HG02642 (cell line): ENCODE measurements around the gene OSMR.
"Not testable (repeated sequence)": the region's sequence is repeated elsewhere in the genome, so short reads cannot be mapped to it uniquely, and the experiment has no call there.

ENCODE experiments used
- ATAC-seq: cut with Tn5 transposase; IDR thresholded peaks from one replicate; pipeline ENCODE4 v1.9.1; 2021; ENCODE audit warnings: mild to moderate bottlenecking; ENCODE audit not compliant: unreplicated experiment, poor library complexity

Gene OSMR

DNA sequence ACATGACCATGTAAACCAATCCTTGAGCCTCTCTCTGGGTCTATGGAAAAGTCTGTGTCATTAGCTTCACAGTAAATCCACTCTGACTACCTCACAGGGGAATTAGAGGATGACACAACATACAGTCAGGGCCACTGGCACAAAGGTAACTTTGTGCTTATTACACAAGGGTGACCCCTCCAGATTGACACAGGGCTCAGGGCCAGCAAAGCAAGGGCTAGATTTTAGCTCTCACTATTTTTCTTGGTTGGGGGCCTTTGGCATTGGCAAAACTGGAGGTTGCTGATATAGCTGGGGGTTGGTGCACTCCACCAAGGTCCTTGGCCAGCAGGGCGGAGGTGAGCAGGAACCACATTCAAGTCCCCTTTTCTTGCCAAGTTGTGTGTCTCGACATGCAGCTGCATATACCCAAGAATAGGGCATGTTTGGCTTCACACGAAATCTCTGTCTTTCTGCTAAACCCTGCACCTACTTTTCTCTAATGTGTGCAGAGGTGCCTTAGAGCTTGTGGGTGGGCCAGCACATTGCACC is 15.2 kb upstream of the OSMR start:
- no peak for ATAC-seq

DNA sequence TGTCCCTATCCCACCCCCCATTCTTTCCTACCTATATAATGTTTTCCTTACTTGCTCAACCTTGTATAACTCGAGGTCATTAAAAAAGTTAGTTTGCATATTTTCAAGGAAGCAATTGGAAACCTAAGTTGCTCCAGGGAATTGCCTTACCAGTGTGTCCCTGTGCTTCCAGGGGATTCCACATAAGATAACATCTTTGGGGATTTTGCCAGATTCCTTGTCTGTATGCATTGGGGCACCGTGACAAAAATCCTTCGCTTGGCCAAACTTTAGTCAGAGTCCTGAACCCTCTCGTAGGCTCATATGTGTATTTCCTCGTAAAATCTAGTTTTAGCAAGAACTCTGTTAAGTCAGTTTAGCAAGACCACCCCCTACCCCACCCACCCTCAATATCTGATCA is 14.7 kb upstream of the OSMR start:
- no peak for ATAC-seq

DNA sequence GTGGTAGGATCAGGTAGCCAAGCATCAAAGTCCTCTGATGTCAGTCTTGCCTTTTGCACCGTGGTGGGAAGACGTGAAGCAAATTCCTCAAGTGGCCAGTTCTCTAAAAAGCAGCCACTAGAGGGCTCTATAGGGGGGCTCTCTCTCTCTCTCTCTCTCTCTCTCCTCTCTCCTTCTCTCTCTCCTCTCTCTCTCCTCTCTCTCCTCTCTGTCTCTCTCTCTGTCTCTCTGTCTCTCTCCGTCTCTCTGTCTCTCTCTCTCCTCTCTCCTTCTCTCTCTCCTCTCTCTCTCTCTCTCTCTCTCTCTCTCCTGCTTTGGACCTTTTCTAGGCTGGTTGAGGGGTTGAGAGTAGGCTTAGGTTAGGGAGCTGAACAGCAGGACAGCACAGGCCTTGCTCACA is 13.9 kb upstream of the OSMR start:
- no peak for ATAC-seq

DNA sequence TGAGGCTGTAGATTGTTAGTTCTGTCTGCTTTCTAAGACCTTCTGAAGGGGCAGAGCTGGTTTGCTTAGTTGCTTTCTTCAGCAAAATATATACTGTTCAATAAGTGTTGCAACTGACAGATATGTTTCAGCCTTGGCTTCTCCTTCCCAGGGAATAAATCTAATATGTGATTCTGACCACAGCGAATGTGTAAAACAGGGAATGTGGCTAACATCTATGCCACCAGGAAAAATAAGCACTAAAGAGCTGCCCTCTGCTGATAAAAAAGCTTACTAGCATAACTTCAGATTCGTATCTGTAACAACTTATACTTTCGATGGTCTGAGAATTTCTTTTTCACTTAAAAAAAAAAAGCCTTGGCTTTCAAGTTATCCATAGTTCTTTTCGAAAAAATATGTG is 13.0 kb upstream of the OSMR start:
- ATAC-seq: no peak

DNA sequence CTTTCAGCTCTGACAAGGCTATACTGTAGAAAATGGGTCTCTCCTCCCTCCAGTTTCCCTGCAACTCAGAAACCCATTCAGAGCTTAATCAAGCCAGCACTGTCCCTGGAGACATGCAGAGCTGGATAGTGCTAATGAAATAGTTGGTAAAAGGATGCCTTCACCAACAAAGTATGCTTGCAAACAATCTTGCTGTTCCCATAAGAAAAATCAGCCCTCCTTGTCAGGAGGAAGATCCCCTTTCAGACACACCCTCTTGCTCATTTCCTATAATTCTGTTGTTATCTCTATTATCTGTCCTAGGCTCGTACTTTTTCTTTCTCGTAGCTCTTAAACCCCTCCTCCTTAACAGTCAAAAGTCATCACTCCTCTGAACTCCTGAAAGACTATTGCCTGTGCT is 9.9 kb upstream of the OSMR start:
- no peak for ATAC-seq

DNA sequence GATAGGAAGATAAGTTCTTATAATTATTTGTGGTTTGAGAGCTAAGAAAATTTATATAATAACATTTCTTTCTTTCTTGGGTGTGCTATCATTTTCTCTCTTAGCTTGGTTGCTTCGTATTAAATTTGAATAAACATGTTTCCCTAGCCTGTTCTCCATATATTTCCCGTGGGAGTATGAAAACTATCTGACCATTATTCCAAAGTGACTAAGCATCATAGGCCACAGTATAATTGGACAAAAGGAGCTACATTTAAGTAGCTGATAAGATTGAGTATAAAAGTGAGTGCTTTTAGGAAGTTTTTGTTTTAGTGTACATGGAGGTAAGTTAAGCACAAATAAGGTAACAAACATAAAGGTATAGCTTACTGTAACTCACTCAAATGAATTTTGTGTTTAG is 8.4 kb upstream of the OSMR start:
- no peak for ATAC-seq

DNA sequence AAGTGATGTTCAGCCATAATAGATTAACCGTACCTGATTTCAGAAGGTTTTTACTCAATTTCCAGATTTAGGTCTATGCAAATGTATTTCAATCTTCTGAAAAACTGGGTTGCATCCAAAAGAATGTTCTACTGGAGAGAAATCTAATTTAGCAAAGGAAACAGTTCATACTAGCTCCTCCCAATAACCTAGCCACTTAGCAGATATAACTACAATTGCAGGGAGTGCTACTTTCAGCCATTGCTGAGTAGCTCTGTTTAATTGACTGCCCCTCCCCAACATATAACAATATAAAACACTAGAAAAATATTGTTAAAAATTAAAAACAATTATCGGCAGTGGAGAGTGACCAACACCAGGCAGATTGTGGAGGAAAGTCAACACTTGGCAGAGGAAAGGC is 7.9 kb upstream of the OSMR start:
- no peak for ATAC-seq

DNA sequence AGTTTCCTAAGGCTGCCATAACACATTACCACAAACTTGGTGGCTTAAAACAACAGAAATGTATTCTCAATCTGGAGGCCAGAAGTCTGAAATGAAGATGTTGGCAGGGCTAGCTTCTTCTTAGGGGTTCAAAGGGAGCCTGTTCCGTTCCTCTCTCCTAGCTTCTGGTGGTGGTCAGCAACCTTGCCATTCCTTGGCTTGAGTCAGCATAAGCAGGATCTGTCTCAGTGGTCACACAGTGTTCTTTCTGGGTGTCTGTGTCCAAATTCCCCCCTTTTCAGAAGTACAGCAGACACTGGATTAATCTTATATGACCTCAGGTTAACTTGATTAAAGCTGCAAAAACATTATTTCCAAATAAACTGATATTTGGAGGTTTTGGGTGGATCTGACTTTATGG is 2.1 kb upstream of the OSMR start:
- no peak for ATAC-seq

DNA sequence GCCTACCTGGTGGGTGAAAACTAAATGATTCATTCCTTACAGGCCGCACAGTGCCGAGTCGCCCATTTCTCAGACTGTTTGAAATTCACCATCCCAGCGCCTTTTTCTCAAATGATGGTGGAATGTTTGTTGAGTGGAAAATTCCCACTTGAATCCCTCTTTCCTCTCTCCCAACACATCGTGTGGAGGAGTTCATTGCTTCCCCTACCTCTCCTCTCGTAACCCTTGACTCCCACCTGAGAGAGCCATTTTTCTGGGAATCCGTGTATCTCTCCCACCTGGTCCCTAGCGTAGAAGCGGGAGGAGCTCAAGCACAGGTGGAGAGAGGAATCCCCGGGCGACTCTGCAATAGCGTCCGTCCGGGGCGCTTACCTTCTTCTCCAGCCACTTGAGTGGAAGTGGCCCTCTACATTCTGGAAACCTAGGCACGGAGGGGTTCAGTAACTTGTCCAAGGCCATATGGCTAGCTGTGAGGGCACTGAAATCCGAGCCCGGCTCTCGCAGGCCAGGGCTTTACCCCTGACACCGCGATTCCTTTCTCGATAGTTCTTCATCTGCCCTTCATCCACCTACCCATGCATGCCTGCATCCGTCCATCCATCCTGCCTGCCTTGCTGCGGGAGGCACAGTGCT is 683 bp downstream of the OSMR start:
- ATAC-seq: no peak

DNA sequence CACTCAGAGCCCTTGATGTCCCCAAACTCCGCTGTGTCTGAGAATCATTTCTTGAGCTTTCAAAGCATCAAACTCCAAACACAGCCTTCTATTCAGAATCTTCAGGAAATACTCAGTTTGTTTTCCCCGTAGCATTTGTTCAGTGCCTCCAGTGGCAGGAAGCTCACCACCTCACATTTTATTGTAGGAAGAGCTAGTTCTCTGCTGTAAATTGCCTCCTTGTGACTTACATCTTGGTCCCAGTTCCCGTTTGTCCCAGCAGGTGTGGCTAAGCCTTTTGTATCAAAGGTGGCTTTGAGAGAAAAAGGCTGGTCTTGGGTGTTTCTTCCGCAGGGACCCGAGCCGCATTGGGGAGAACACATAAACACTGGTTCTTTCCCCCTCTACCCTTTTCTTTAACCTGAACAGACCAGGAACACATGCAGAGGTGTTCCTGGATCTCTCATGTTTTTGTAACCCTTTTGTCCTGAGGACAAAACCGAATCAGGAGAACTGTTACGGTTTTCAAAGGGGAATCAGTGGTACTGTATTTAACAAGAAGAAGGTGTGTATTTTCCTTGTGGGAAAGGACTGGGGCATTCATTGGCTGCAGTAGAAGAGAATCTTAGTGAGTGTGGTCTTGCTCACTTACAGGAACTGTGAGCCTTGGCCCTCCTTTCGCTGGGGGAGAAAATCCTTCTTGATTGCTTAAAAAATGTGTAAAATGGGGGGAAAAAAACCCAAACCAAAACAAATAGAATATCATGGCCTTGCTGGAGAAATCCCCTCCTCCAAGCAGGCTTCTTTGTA is 1.9 kb downstream of the OSMR start:
- no peak for ATAC-seq

DNA sequence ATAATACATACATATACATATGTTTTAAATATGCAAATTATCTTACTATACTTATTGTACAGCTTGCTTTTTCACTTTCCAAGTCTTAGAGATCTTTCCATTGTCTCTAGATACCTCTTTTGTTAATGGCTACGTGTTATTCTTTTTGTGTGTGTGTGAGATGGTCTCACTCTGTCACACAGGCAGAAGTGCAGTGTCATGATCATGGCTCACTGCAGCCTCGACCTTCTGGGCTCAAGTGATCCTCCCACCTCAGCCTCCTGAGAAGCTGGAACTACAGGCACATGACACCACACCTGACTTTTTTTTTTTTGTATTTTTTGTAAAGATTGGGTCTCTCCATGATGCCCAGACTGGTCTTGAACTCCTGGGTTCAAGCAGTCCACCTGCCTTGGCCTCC is 2.8 kb downstream of the OSMR start:
- no peak for ATAC-seq

DNA sequence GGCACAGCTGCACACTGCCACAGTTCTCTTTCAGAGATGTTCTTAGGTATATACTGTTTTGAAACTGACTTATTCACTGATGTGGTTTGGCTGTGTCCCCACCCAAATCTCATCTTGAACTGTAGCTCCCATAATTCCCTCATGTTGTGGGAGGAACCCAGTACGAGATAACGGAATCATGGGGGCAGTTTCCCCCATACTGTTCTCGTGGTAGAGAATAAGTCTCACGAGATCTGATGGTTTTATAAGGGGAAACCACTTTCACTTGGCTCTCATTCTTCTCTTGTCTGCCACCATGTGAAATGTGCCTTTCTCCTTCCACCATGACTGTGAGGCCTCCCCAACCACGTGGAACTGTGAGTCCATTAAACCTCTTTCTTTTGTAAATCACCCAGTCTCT is 5.8 kb downstream of the OSMR start:
- not testable (repeated sequence) for ATAC-seq

DNA sequence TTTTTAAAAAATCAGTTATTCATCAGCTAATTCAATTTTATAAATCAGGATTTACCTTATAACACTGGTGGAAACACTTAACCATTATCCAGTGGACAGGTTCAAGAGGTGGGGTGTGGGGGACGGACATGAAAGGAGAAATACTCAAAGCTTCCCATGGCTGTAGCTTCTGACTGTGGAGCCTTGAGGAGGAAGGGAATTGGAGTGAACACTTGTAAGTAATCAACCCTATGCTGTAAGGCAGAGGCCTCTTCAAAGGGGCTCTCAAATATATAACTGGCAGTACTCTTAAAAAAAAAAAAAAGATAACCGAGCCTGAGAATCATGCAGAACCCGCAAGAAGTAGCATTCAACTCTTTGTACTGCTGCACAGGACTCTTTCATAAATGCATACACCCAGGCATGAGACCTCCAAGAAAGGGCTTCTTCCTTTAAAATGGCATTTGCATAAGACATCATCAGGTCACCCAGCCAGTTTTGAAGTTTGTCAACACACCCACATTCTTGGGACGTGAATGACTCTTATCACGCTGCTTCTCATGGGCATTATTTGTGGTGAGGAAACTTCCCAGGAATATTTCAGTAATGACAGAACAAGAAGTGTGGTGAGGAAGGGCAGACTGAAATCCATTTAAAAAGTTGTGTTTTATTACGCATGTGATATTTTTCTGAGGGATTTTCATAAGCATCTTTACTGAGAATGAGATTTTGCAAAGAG is 8.1 kb downstream of the OSMR start:
- no peak for ATAC-seq

DNA sequence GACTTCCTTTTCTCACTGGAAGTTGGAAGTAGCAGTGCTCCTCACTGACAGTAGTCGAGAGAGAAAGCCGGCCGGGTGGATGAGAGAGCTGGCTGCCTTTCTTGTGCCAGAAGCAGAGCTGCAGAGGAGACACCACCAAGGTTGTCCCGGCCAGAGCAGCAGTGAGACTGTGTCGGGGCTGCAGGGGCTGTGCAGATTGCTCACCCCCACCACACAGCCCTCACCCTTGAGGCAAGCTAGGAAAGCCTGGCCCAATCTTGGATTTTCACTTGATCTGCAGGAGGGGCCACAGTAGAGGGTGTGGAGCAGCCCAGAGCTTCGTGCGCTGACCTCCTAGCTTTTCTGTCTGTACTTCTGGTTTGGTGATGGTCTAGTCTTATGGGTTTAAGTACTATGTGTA is 9.1 kb downstream of the OSMR start:
- ATAC-seq: no peak

DNA sequence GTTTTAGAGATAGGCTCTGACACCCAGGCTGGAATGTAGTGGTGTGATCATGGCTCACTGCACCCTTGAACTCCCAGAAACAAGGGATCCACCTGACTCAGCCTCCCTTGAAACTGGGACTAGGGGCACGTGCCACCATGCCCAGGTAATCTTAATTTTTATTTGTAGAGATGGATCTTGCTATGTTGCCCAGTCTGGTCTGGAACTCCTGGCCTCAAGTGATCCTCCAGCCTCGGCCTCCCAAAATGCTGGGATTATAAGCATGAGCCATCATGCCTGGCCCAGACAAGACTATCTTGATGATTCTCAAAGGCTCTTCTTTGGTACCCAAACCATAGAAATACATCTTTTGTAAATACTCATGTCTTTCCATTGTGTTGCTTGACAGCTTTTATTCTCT is 10.8 kb downstream of the OSMR start:
- no peak for ATAC-seq

DNA sequence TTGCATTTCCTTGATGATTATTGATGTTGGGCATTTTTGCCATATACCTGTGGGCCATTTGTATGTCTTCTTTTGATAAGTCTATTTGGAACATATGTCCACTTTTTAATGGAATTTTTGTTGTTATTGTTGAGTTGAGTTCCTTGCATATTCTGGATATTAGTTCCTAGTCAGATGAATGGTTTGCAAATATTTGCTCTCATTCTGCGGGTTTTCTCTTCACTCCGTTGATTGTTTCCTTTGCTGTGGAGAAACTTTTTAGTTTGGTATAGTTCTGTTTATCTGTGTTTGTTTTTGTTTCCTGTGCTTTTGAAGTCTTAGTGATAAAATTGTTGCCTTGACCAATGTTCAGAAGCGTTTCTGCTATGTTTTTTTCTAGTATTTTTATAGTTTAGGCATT is 13.0 kb downstream of the OSMR start:
- no peak for ATAC-seq

DNA sequence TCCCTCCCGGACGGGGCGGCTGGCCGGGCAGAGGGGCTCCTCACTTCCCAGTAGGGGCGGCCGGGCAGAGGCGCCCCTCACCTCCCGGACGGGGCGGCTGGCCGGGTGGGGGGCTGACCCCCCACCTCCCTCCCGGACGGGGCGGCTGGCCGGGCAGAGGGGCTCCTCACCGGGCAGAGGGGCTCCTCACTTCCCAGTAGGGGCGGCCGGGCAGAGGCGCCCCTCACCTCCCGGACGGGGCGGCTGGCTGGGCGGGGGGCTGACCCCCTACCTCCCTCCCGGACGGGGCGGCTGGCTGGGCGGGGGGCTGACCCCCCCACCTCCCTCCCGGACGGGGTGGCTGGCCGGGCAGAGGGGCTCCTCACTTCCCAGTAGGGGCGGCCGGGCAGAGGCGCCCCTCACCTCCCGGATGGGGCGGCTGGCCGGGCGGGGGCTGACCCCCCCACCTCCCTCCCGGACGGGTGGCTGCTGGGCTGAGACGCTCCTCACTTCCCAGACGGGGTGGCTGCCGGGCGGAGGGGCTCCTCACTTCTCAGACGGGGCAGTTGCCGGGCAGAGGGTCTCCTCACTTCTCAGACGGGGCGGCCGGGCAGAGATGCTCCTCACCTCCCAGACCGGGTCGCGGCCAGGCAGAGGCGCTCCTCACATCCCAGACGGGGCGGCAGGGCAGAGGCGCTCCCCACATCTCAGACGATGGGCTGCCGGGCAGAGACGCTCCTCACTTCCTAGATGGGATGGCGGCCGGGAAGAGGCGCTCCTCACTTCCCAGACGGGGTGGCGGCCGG is 16.4 kb downstream of the OSMR start:
- not testable (repeated sequence) for ATAC-seq

DNA sequence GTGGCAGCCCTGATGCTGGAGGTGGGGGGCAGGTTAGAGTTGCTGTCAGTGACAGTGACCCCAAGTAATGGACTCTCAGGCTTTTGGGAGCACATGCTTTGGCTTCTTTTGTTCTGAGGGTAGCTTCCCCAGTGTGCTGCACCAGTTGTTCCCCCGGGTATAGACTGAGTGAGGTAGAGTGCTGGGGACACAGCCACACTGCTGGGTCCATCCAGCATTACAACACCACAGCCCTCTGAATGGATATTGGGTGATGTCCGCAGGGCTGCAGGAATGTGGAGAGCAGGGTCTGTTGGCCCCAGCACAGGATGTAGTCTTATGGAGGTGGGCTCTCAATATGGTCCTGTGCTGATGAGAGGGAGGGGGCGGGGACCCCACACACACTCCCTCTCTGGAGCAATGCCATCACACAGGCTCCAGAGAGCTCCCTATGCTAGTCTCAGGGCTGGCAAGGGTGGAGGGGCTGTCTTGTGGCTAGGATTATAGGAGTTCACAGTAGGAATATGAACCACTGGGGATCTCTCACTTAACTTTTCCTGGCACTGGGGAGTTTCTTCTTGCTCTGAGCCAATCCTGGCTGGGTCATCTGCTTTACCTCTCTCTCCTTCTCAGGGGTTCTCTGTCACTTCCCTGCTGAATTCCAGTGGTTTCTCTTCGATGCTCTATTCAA is 20.7 kb downstream of the OSMR start:
- ATAC-seq: no peak

DNA sequence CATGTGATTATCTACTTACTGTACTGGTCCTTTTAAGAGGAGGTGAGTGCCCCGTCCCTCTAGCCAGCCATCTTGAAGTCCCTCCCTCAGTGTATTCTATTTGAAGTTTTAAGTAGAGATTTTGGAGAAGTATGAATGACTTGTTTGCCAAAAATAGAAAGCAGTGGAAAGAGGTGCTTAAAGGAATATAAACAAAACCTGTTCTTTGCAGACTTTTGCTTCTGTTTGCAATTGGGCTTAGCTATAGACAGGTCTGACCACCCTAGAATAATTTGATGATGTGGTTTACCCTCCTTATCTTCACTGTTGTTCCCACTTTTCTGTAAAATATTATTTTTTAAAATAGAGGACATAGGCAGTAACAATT is 21.2 kb downstream of the OSMR start:
- no peak for ATAC-seq

DNA sequence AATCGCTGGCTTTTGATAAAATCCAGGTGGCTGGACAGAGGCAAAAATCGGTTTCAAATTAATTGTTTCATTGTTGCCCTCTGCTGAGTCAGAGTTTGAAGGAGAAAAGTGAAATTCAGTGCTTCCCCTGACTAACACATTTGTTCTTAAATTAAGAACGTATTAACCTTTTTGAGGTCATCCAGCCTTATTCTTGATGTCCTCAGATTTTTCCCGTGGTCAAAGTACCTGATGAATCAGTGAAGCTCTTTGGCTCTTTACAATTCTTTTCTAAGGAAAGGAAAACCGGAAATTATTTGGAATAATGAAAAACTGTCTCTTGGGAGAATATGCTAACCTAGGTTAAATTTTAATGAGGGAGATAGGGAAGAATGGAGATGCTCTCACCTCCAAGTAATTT is 21.6 kb downstream of the OSMR start:
- ATAC-seq: no peak
